Psoas muscle (tissue), 8 donors: Measurements from ENCODE around the gene BRINP2. TPM values are rescaled to one million over a fixed set of nuclear protein-coding genes. Genes with fewer than 3 reads are reported as not detected.

Source experiments
- ATAC-seq, 4 donors: fragments of 200-7000 bp; cut with Tn5 transposase; one replicate each; pipeline ENCODE4 v1.9.1; 2020; ENCODE audit warnings: moderate library complexity in 3 of 4, mild to moderate bottlenecking in 2 of 4
- DNase-seq, 2 donors: peaks; one replicate each; pipeline ENCODE4 v3.0.0-alpha.2; 2020
- H3K27ac ChIP-seq: fragments of 200-600 bp; one replicate; pipeline ENCODE4 v1.8.0; 2022
- H3K27me3 ChIP-seq, 3 donors: fragments of 200-600 bp in 1 of 3; one replicate each; pipeline versions ENCODE4 v1.6.1 to v1.8.0; 2013 to 2022; ENCODE audit warnings: low read length in 2 of 3, mild to moderate bottlenecking in 2 of 3, moderate library complexity in 1 of 3; ENCODE audit not compliant: insufficient read depth in 3 of 3
- H3K36me3 ChIP-seq, 2 donors: fragments of 200-600 bp in 1 of 2; one replicate each; pipeline versions ENCODE4 v1.6.1 to v1.8.0; 2013 to 2022; ENCODE audit warnings: low read depth in 1 of 2, mild to moderate bottlenecking in 1 of 2, moderate library complexity in 1 of 2; ENCODE audit not compliant: insufficient read depth in 1 of 2
- H3K4me1 ChIP-seq: fragments of 200-600 bp; one replicate; pipeline ENCODE4 v1.8.0; 2022
- H3K4me3 ChIP-seq: fragments of 200-600 bp; one replicate; pipeline ENCODE4 v1.8.0; 2022; ENCODE audit warnings: mild to moderate bottlenecking
- H3K9me3 ChIP-seq: fragments of 200-600 bp; one replicate; pipeline ENCODE4 v1.8.0; 2022
- WGBS, 3 donors: extraction: QIAGEN DNeasy Blood & Tissue Kit; methylation state at CpG; one replicate each; pipeline versions ENCODE4 v1.1.6 to v1.1.7; 2013; 5-methylcytosine and 5-hydroxymethylcytosine counted together
- intact Hi-C, 2 donors: fragments of 100-400 bp; cut with DNase I; formaldehyde crosslinking; loops; one replicate each; pipeline versions ENCODE4 v1.11.0 to v1.14.2; 2022
- polyA plus RNA-seq, 3 donors: library from polyadenylated mRNA; stranded (reverse); fragments of 200-250 nt; gene quantifications; one replicate each; pipeline ENCODE4 v1.2.3, GENCODE V29; 2013
- total RNA-seq, 4 donors: library from RNA; stranded (reverse); fragmentation: NEBNext Ultra II Directional in 2 of 4; extraction: Animal tissue kit (Norgen Biotek cat#: 25700) in 2 of 4; gene quantifications; one replicate each; pipeline versions ENCODE4 v1.2.1 to v1.2.4, GENCODE V29; 2021 to 2023
- TF ChIP-seq, protein P1 (sequence below): fragments of 200-600 bp; IDR thresholded peaks from one replicate; pipeline ENCODE4 v1.8.0; 2022; ENCODE audit warnings: antibody characterized with exemption
- donor health status: healthy with polysubstance abuse.
- donor health status: DM: no; HTN: no; CAD: no; lungs with moderate emphysema.
- donor health status: Bipolar disorder and iron deficiency.
- donor health status: healthy.
- donor health status: DM: yes; HTN: yes; CAD: no.
- donor health status: DM: no; HTN: no; CAD: no.
- donor health status: DM: no; HTN: no; CAD: no.
- donor health status: DM: yes; HTN: yes; CAD: no.

The BRINP2 gene
- total and polyA plus RNA-seq, 7 donors, result 0.04 to 0.38 (median 0.23) TPM; not detected in 3

DNA sequence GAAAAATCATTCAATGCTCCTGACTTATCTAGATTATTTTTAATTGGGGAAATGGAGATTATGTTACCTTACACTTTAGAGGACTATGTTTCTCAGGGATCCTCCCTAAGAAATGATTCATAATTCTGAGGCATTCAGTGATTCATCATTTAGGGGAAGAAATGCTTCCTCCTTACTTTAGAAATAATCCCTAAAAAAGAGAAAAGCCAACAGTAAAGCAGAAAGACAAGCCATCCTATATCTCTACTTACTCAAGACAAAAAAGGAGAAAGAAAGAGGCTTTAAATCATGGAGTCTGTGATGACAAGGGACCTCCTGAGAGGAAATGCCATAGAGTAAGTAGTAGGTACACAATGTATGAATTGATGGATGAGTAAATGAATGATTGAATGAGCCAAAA is 137.0 kb downstream of the BRINP2 start:
- ATAC-seq, result no peak
- H3K36me3 ChIP-seq, result no peaks in the 10 kb centered on the region
- H3K9me3 ChIP-seq, result no peaks in the 10 kb centered on the region
- no peaks in the 10 kb centered on the region for H3K4me1 ChIP-seq
- H3K4me3 ChIP-seq, result no peak overlapping the region
- DNase-seq, result no peak
- H3K27ac ChIP-seq, result no peak overlapping the region
- TF ChIP-seq, protein P1, sequence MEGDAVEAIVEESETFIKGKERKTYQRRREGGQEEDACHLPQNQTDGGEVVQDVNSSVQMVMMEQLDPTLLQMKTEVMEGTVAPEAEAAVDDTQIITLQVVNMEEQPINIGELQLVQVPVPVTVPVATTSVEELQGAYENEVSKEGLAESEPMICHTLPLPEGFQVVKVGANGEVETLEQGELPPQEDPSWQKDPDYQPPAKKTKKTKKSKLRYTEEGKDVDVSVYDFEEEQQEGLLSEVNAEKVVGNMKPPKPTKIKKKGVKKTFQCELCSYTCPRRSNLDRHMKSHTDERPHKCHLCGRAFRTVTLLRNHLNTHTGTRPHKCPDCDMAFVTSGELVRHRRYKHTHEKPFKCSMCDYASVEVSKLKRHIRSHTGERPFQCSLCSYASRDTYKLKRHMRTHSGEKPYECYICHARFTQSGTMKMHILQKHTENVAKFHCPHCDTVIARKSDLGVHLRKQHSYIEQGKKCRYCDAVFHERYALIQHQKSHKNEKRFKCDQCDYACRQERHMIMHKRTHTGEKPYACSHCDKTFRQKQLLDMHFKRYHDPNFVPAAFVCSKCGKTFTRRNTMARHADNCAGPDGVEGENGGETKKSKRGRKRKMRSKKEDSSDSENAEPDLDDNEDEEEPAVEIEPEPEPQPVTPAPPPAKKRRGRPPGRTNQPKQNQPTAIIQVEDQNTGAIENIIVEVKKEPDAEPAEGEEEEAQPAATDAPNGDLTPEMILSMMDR, result no peak
- intact Hi-C loops, result no loop called here
- no peaks in the 10 kb centered on the region for H3K27me3 ChIP-seq

GRCh38 chr1:177309880-177310279 is 139.1 kb downstream of the BRINP2 start:
- no peaks in the 10 kb centered on the region for H3K36me3 ChIP-seq
- intact Hi-C loops, result no loop called here
- H3K27ac ChIP-seq, result no peak overlapping the region
- no peak for ATAC-seq
- no peaks in the 10 kb centered on the region for H3K27me3 ChIP-seq
- DNase-seq, result no peak
- H3K9me3 ChIP-seq, result no peaks in the 10 kb centered on the region
- H3K4me3 ChIP-seq, result no peak overlapping the region
- no peaks in the 10 kb centered on the region for H3K4me1 ChIP-seq
- TF ChIP-seq, protein P1, result no peak
- WGBS, 3 donors, result 68 to 75% (median 68%) methylated on average over 2 of the region's 2 CpGs

- Histone ChIP-seq H3K4me3 (no peak overlapping the region), H3K27ac (no peak overlapping the region), H3K36me3 (no peaks in the 10 kb centered on the region), H3K9me3 (no peaks in the 10 kb centered on the region), H3K27me3 (no peaks in the 10 kb centered on the region), H3K4me1 (no peaks in the 10 kb centered on the region)
- intact Hi-C loops, result no loop called here
- DNase-seq (no peak), ATAC-seq (no peak)
- 75 to 91% (median 89%) methylated on average over 1 of the region's 1 CpG for WGBS, 3 donors
- TF ChIP-seq, protein P1, result no peak
Observed at GRCh38 chr1:177310326-177310725, 139.6 kb downstream of the BRINP2 start.

GRCh38 chr1:177311111-177311510 is 140.4 kb downstream of the BRINP2 start:
- Histone ChIP-seq H3K27ac (no peak overlapping the region), H3K9me3 (no peaks in the 10 kb centered on the region), H3K36me3 (no peaks in the 10 kb centered on the region), H3K4me1 (no peaks in the 10 kb centered on the region), H3K4me3 (no peak overlapping the region), H3K27me3 (no peaks in the 10 kb centered on the region)
- 75 to 82% (median 78%) methylated on average over 4 of the region's 4 CpGs for WGBS, 3 donors
- intact Hi-C loops, result no loop called here
- no peak for ATAC-seq
- no peak for DNase-seq
- TF ChIP-seq, protein P1, result no peak

DNA sequence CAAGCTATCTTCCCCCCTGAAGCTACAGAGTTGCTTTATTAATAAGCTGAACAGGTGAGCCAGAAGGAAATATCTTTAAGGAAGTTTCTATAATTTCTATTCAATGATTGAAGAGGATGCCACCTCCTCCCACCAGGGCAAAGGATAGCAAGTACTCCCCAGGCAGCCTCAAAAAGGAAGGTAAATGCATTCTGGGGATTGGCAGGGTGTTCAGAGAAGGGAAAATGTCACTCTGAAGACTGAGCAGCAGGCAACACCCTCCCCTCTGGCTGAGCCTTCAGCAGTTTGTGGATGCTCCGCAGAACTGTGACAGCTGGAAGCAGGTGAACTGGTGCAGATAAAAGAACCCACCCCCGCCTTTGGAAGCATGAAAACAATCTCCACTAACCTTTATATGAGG is 140.8 kb downstream of the BRINP2 start:
- Histone ChIP-seq H3K27me3 (no peaks in the 10 kb centered on the region), H3K9me3 (no peaks in the 10 kb centered on the region), H3K27ac (no peak overlapping the region), H3K4me3 (no peak overlapping the region), H3K36me3 (no peaks in the 10 kb centered on the region), H3K4me1 (no peaks in the 10 kb centered on the region)
- DNase-seq (no peak), ATAC-seq (no peak)
- TF ChIP-seq, protein P1, result no peak
- intact Hi-C loops, result no loop called here
- WGBS, 3 donors, result 76 to 90% (median 78%) methylated on average over 2 of the region's 2 CpGs
